ENCODE measurements around the gene CCSAP.

Gene CCSAP

GRCh38 chr1:229325853-229326487 is 16.9 kb downstream of the CCSAP start:
- H3K9me3 ChIP-seq (ENCODE audit: control insufficient read depth, insufficient read depth, low read length), result no peaks in the 10 kb centered on the region
- H3K9ac ChIP-seq (ENCODE audit: low read depth, low read length), result no peak overlapping the region
- peaks cover 51% of the 10 kb centered on the region for H3K36me3 ChIP-seq (ENCODE audit: control insufficient read depth, insufficient read depth, low read length)
- H3K4me3 ChIP-seq (ENCODE audit: low read depth, low read length), result no peak overlapping the region
- H3K4me1 ChIP-seq (ENCODE audit: control insufficient read depth, insufficient read depth, low read length), result no peaks in the 10 kb centered on the region
- no peaks in the 10 kb centered on the region for H3K27me3 ChIP-seq (ENCODE audit: control insufficient read depth, insufficient read depth, low read length)
- H3K27ac ChIP-seq (ENCODE audit: low read depth, low read length), result no peak overlapping the region

- Histone ChIP-seq H3K36me3 (ENCODE audit: control insufficient read depth, insufficient read depth, low read length) (peaks cover 51% of the 10 kb centered on the region), H3K27me3 (ENCODE audit: control insufficient read depth, insufficient read depth, low read length) (no peaks in the 10 kb centered on the region), H3K4me3 (ENCODE audit: low read depth, low read length) (no peak overlapping the region), H3K27ac (ENCODE audit: low read depth, low read length) (no peak overlapping the region), H3K9ac (ENCODE audit: low read depth, low read length) (no peak overlapping the region), H3K4me1 (ENCODE audit: control insufficient read depth, insufficient read depth, low read length) (no peaks in the 10 kb centered on the region), H3K9me3 (ENCODE audit: control insufficient read depth, insufficient read depth, low read length) (no peaks in the 10 kb centered on the region)
Measured at GRCh38 chr1:229325401-229325800, 17.4 kb downstream of the CCSAP start.

GRCh38 chr1:229323885-229324553 is 18.8 kb downstream of the CCSAP start:
- H3K4me3 ChIP-seq (ENCODE audit: low read depth, low read length), result no peak overlapping the region
- H3K27ac ChIP-seq (ENCODE audit: low read depth, low read length), result no peak overlapping the region
- peaks cover 51% of the 10 kb centered on the region for H3K36me3 ChIP-seq (ENCODE audit: control insufficient read depth, insufficient read depth, low read length)
- no peaks in the 10 kb centered on the region for H3K4me1 ChIP-seq (ENCODE audit: control insufficient read depth, insufficient read depth, low read length)
- no peaks in the 10 kb centered on the region for H3K27me3 ChIP-seq (ENCODE audit: control insufficient read depth, insufficient read depth, low read length)
- no peaks in the 10 kb centered on the region for H3K9me3 ChIP-seq (ENCODE audit: control insufficient read depth, insufficient read depth, low read length)
- no peak overlapping the region for H3K9ac ChIP-seq (ENCODE audit: low read depth, low read length)

DNA sequence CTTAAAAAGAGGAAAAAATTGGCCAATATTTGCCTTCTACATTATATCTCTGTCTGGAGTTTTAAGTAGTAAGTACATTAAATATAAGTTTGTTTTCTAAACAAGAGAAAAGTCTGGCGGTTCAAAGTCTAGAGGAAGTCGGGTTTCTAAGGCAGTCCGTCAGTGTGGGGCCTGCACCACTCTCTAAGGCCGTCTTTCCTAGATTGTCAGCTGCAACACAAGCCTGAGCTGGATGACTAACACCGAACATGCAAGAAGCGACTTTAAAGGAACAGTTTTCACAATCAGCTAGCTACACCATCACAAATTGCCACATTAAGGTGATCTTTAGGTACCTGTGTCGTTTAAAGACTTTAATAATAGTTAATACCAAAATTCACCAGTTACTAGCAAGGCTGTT is 19.6 kb downstream of the CCSAP start:
- no peaks in the 10 kb centered on the region for H3K27me3 ChIP-seq (ENCODE audit: control insufficient read depth, insufficient read depth, low read length)
- no peak overlapping the region for H3K9ac ChIP-seq (ENCODE audit: low read depth, low read length)
- peaks cover 51% of the 10 kb centered on the region for H3K36me3 ChIP-seq (ENCODE audit: control insufficient read depth, insufficient read depth, low read length)
- no peak overlapping the region for H3K4me3 ChIP-seq (ENCODE audit: low read depth, low read length)
- no peak overlapping the region for H3K27ac ChIP-seq (ENCODE audit: low read depth, low read length)
- no peaks in the 10 kb centered on the region for H3K9me3 ChIP-seq (ENCODE audit: control insufficient read depth, insufficient read depth, low read length)
- no peaks in the 10 kb centered on the region for H3K4me1 ChIP-seq (ENCODE audit: control insufficient read depth, insufficient read depth, low read length)

- Histone ChIP-seq H3K4me1 (ENCODE audit: control insufficient read depth, insufficient read depth, low read length) (no peaks in the 10 kb centered on the region), H3K4me3 (ENCODE audit: low read depth, low read length) (no peak overlapping the region), H3K27me3 (ENCODE audit: control insufficient read depth, insufficient read depth, low read length) (no peaks in the 10 kb centered on the region), H3K27ac (ENCODE audit: low read depth, low read length) (no peak overlapping the region), H3K9me3 (ENCODE audit: control insufficient read depth, insufficient read depth, low read length) (no peaks in the 10 kb centered on the region), H3K9ac (ENCODE audit: low read depth, low read length) (no peak overlapping the region), H3K36me3 (ENCODE audit: control insufficient read depth, insufficient read depth, low read length) (peaks cover 31% of the 10 kb centered on the region)
Measured at GRCh38 chr1:229319487-229319886, 23.4 kb downstream of the CCSAP start.

DNA sequence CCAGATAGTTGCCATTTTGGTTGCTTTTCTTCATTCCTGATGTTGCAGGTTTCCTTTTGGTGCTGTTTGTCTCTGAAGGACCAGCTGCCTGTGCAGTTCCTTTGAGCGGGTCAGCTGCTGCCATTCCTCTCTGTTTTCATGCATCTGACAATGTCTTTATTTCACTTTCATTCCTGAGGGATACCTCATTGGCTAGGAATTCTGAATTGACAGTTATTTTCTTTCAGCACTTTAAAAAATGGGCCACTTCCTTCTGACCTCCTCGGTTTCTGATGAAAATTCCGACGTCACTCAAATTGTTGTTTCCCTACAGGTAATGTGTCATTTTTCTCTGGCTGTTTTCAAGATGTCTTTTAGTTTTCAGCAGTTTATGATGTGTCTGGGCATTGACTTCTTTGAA is 24.8 kb downstream of the CCSAP start:
- no peak overlapping the region for H3K27ac ChIP-seq (ENCODE audit: low read depth, low read length)

GRCh38 chr1:229316166-229316565 is 26.7 kb downstream of the CCSAP start:
- Histone ChIP-seq H3K36me3 (ENCODE audit: control insufficient read depth, insufficient read depth, low read length) (peaks cover 4% of the 10 kb centered on the region; the same call in 1 of the 2 replicates), H3K4me3 (ENCODE audit: low read depth, low read length) (no peak overlapping the region), H3K27me3 (ENCODE audit: control insufficient read depth, insufficient read depth, low read length) (no peaks in the 10 kb centered on the region), H3K4me1 (ENCODE audit: control insufficient read depth, insufficient read depth, low read length) (no peaks in the 10 kb centered on the region), H3K9me3 (ENCODE audit: control insufficient read depth, insufficient read depth, low read length) (no peaks in the 10 kb centered on the region), H3K9ac (ENCODE audit: low read depth, low read length) (no peak overlapping the region), H3K27ac (ENCODE audit: low read depth, low read length) (no peak overlapping the region)

More for the DNA sequence above, 24.8 kb downstream of the CCSAP start:
- Histone ChIP-seq H3K27me3 (ENCODE audit: control insufficient read depth, insufficient read depth, low read length) (no peaks in the 10 kb centered on the region), H3K4me1 (ENCODE audit: control insufficient read depth, insufficient read depth, low read length) (no peaks in the 10 kb centered on the region), H3K4me3 (ENCODE audit: low read depth, low read length) (no peak overlapping the region), H3K9ac (ENCODE audit: low read depth, low read length) (no peak overlapping the region), H3K9me3 (ENCODE audit: control insufficient read depth, insufficient read depth, low read length) (no peaks in the 10 kb centered on the region), H3K36me3 (ENCODE audit: control insufficient read depth, insufficient read depth, low read length) (peaks cover 17% of the 10 kb centered on the region)

- H3K27ac ChIP-seq (ENCODE audit: low read depth, low read length), result no peak overlapping the region
- no peak overlapping the region for H3K9ac ChIP-seq (ENCODE audit: low read depth, low read length)
- peaks cover 19% of the 10 kb centered on the region for H3K36me3 ChIP-seq (ENCODE audit: control insufficient read depth, insufficient read depth, low read length)
- no peaks in the 10 kb centered on the region for H3K9me3 ChIP-seq (ENCODE audit: control insufficient read depth, insufficient read depth, low read length)
- H3K4me1 ChIP-seq (ENCODE audit: control insufficient read depth, insufficient read depth, low read length), result no peaks in the 10 kb centered on the region
- H3K27me3 ChIP-seq (ENCODE audit: control insufficient read depth, insufficient read depth, low read length), result no peaks in the 10 kb centered on the region
- H3K4me3 ChIP-seq (ENCODE audit: low read depth, low read length), result no peak overlapping the region
Measured at GRCh38 chr1:229310833-229311232, 32.0 kb downstream of the CCSAP start.

GRCh38 chr1:229309684-229310083 is 33.2 kb downstream of the CCSAP start:
- no peaks in the 10 kb centered on the region for H3K27me3 ChIP-seq (ENCODE audit: control insufficient read depth, insufficient read depth, low read length)
- H3K9me3 ChIP-seq (ENCODE audit: control insufficient read depth, insufficient read depth, low read length), result no peaks in the 10 kb centered on the region
- no peak overlapping the region for H3K4me3 ChIP-seq (ENCODE audit: low read depth, low read length)

GRCh38 chr1:229309074-229309473 is 33.8 kb downstream of the CCSAP start:
- Histone ChIP-seq H3K4me3 (ENCODE audit: low read depth, low read length) (no peak overlapping the region), H3K27ac (ENCODE audit: low read depth, low read length) (no peak overlapping the region), H3K9ac (ENCODE audit: low read depth, low read length) (no peak overlapping the region), H3K4me1 (ENCODE audit: control insufficient read depth, insufficient read depth, low read length) (no peaks in the 10 kb centered on the region), H3K36me3 (ENCODE audit: control insufficient read depth, insufficient read depth, low read length) (peaks cover 30% of the 10 kb centered on the region), H3K27me3 (ENCODE audit: control insufficient read depth, insufficient read depth, low read length) (no peaks in the 10 kb centered on the region), H3K9me3 (ENCODE audit: control insufficient read depth, insufficient read depth, low read length) (no peaks in the 10 kb centered on the region)

More at GRCh38 chr1:229309684-229310083, 33.2 kb downstream of the CCSAP start:
- Histone ChIP-seq H3K9ac (ENCODE audit: low read depth, low read length) (no peak overlapping the region), H3K36me3 (ENCODE audit: control insufficient read depth, insufficient read depth, low read length) (peaks cover 23% of the 10 kb centered on the region), H3K4me1 (ENCODE audit: control insufficient read depth, insufficient read depth, low read length) (no peaks in the 10 kb centered on the region), H3K27ac (ENCODE audit: low read depth, low read length) (no peak overlapping the region)

DNA sequence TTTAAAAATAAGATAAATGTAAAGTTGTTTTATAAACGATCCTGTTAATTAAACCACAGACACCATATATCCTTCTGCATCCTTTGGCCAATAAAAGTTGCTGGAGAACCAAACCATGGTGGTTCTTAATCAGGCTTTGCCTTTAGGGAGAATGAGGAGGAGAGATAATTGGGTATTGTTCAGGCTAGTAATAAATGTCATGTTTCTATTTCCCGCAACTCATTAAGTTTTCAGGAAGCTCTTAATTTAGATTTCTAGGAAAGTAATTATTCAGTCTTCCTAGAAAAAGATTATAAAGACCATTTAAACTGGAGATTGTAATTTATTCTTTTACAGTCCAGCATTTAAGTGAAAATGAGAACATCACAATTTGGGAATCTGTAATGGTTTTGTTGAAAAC is 37.5 kb downstream of the CCSAP start:
- no peaks in the 10 kb centered on the region for H3K27me3 ChIP-seq (ENCODE audit: control insufficient read depth, insufficient read depth, low read length)
- no peak overlapping the region for H3K9ac ChIP-seq (ENCODE audit: low read depth, low read length)
- peaks cover 54% of the 10 kb centered on the region for H3K36me3 ChIP-seq (ENCODE audit: control insufficient read depth, insufficient read depth, low read length)

More for the DNA sequence above, 37.5 kb downstream of the CCSAP start:
- Histone ChIP-seq H3K4me1 (ENCODE audit: control insufficient read depth, insufficient read depth, low read length) (no peaks in the 10 kb centered on the region), H3K9me3 (ENCODE audit: control insufficient read depth, insufficient read depth, low read length) (no peaks in the 10 kb centered on the region), H3K4me3 (ENCODE audit: low read depth, low read length) (no peak overlapping the region), H3K27ac (ENCODE audit: low read depth, low read length) (no peak overlapping the region)

Data from HUES48 (cell line).